Inflammatory macrophage treated with lipopolysaccharide for 1 hour (primary cell): Measurements from ENCODE around the gene FAM78A.
"Not testable (repeated sequence)": the region's sequence is repeated elsewhere in the genome, so short reads cannot be mapped to it uniquely, and the experiment has no call there.

ENCODE experiments used
- DNase-seq, 2 donors: peaks; one replicate each; pipeline ENCODE4 v3.0.0-alpha.2; 2020 to 2022

Gene FAM78A

GRCh38 chr9:131262327-131263032 is 13.8 kb downstream of the FAM78A start:
- peak in 1 of 2 donors; percentile 59 for DNase-seq

- no peak for DNase-seq
Observed at GRCh38 chr9:131260751-131261452, 15.4 kb downstream of the FAM78A start.

- no peak for DNase-seq
Observed at GRCh38 chr9:131259916-131260597, 16.3 kb downstream of the FAM78A start.

- DNase-seq = no peak
Observed at GRCh38 chr9:131259432-131259898, 16.8 kb downstream of the FAM78A start.

GRCh38 chr9:131258698-131259431 is 17.4 kb downstream of the FAM78A start:
- no peak for DNase-seq

GRCh38 chr9:131258186-131258585 is 18.1 kb downstream of the FAM78A start:
- DNase-seq = no peak

- no peak for DNase-seq
Observed at GRCh38 chr9:131257266-131258025, 18.9 kb downstream of the FAM78A start.

- peak; percentile 23 to 55 for DNase-seq
Observed at GRCh38 chr9:131255676-131256197, 20.6 kb downstream of the FAM78A start.

- DNase-seq = no peak
Observed at GRCh38 chr9:131254626-131255025, 21.7 kb downstream of the FAM78A start.

GRCh38 chr9:131253891-131254491 is 22.3 kb downstream of the FAM78A start:
- peak; percentile 80 to 88 for DNase-seq

- no peak for DNase-seq
Observed at GRCh38 chr9:131252120-131252519, 24.2 kb downstream of the FAM78A start.

GRCh38 chr9:131246618-131247017 is 29.7 kb downstream of the FAM78A start:
- no peak for DNase-seq

GRCh38 chr9:131244331-131244730 is 32.0 kb downstream of the FAM78A start:
- not testable (repeated sequence) for DNase-seq

- no peak for DNase-seq
Observed at GRCh38 chr9:131240047-131240921, 36.0 kb downstream of the FAM78A start.

GRCh38 chr9:131239161-131239975 is 36.9 kb downstream of the FAM78A start:
- DNase-seq = no peak

- no peak for DNase-seq
Observed at GRCh38 chr9:131238402-131239021, 37.8 kb downstream of the FAM78A start.

GRCh38 chr9:131237931-131238401 is 38.3 kb downstream of the FAM78A start:
- DNase-seq = peak; percentile 70 to 74

GRCh38 chr9:131237291-131237690 is 39.0 kb downstream of the FAM78A start:
- no peak for DNase-seq

- DNase-seq = no peak
Observed at GRCh38 chr9:131236761-131237160, 39.5 kb downstream of the FAM78A start.
